Measurements from ENCODE around the gene SELPLG.

Gene SELPLG

DNA sequence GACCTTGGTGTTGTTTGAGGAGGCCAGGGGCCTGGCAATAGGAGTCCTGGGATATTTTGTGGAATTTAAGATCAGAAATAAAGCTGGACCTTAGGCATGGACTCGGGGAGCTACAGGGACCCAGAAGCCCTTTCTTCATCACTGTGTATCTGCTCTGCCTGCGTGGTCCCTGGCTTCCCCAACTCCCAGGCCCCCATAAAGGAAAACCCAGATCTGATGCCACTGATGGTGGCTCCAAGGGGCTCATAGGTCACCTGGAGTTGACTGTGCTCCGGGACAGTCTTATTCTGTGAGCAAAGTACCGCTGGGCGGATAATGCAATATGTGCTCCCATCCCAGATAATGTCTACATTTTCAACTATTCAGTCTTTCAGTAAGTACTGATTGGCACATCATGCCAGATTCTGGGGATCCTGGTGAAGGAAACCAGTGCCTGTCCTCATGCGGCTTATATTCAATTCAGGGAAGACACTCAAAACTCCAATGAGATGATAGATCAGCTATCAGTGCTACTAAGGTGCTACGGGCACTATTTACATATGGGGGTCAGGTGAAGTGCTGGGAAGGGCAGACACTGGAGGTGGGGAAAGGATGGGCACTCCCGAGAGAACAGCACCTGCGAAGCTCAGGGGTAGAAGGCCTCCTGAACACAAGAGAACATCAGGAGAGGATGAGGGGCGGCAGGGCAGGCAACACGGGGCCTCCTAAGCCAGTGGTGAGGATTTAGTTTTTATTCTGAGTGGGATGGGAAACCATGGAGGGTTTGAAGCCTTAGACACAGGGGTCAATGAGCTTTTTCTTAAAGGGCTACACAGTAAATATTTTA, 5.5 kb upstream of the SELPLG start:
- no peak overlapping the region for H3K4me3 ChIP-seq (ENCODE audit: low read depth, low read length)
- no peak for DNase-seq (ENCODE audit: low read depth)
- in situ Hi-C loops (cut with HindIII; ENCODE audit: low sequenced_read_pairs) = no loop called here
- TF ChIP-seq CTCF (IDR thresholded peaks at IDR 0.05; ENCODE audit: low read depth, low read length, missing control alignments) = no peak

DNA sequence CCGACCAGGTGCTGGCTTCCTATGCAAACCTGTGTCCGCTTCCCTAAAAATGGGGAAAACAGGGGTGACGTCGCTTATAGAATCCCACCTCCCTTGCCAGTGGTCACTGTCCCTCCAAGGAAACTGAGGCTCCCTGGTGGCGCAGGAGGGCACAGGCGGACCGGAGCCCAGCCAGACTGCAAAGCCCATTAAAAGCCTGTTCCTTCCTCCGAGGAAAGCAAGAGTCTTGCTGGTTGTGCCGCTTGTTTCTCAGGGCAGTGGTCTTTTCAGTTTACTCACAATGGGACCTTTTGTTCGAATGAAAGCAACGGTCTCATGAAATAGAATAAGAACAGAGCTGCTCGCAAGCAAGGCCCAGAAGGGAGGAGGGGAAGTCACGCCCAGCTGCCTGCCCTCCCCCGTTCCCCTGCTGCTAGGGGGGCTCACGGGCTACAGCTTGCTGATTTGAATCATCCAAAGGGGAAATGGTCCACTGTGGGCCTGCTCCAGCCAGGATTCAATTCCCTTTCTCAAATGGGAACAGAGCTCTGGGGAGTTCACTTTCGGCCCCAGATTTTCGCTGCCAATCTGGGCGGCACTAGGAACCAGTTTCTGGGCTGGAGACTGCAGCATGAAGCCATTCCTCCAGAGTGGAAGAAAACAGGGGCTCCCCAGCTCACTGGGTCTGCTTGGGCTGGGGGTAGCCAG, 4.6 kb upstream of the SELPLG start:
- in situ Hi-C loops (cut with HindIII; ENCODE audit: low sequenced_read_pairs) = no loop called here
- no peak for DNase-seq (ENCODE audit: low read depth)
- no peak overlapping the region for H3K4me3 ChIP-seq (ENCODE audit: low read depth, low read length)
- TF ChIP-seq CTCF (IDR thresholded peaks at IDR 0.05; ENCODE audit: low read depth, low read length, missing control alignments) = no peak

DNA sequence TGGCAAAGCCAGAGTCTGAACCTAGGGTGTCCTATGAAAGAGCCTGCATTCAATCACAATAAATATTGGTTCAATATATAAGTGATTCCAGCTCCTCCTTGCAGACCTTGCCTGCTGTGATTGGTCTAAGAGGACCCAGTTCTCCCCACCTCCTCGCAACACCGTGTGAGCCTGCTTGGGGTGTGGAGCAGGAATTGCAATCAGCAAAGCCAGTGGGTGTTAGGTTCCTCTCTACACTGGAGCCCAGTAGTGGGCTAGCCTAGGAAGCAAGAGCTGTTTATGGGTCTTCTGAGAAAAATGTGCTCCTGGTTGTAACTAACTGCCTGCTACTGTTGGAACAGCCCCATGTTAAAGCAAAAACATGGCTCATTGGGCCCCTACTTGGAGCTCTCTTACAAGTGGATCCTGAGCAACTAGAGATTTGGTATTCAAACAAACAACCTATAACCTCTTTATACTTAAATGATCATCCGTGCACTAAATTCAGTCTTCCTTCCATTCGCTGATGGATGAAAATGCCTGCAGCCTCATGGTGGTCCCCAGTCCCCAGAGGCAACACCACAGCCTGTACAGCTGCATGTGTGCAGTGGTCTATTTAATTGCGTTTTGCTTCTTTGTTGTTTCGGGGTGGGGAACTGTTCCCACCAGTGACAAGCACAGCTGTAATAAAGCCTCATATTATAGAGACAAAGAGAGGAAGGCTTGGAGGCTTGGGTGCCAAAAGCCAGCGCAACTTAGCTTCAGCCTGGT, 3.7 kb upstream of the SELPLG start:
- no peak for DNase-seq (ENCODE audit: low read depth)
- H3K4me3 ChIP-seq (ENCODE audit: low read depth, low read length) = no peak overlapping the region
- no peak for TF ChIP-seq CTCF (IDR thresholded peaks at IDR 0.05; ENCODE audit: low read depth, low read length, missing control alignments)
- in situ Hi-C loops (cut with HindIII; ENCODE audit: low sequenced_read_pairs) = no loop called here

DNA sequence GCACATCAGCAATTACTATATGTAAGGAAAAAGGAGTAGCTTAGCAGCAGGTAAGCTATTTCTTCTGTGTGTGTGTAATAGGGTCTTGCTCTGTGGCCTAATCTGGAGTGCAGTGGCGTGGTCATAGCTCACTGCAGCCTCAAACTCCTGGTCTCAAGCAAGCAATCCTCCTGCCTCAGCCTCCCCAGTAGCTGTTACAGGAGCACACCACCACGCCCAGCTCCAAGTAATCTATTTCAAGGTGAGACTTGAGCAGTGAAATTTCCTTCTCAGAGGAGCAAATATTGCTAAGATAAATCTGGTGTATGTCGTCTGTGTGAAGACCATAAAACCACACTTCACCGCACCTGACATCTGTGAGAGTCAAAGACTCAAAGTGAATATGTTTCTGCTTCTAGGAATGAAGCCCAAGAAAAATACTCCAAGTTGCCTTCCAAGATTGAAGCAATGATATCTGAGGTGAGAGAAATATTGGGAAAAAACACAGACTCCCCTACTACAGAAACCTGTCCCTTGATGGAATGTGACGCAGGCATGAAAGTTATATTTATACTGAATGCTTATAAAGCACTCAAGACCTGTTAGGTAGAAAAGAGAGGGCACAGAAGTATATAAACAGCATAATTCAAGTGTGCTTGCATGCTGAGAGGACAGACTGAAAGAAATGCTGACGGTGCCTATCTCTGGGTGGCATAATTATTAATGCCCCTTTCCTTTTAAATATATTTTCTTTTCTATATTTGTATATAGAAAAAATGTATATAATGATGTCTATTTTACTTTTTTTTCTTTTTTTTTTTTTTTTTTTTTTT, 2.5 kb upstream of the SELPLG start:
- no peak overlapping the region for H3K4me3 ChIP-seq (ENCODE audit: low read depth, low read length)
- in situ Hi-C loops (cut with HindIII; ENCODE audit: low sequenced_read_pairs) = no loop called here
- DNase-seq (ENCODE audit: low read depth) = no peak
- TF ChIP-seq CTCF (IDR thresholded peaks at IDR 0.05; ENCODE audit: low read depth, low read length, missing control alignments) = no peak

- no peak overlapping the region for H3K4me3 ChIP-seq (ENCODE audit: low read depth, low read length)
- TF ChIP-seq CTCF (IDR thresholded peaks at IDR 0.05; ENCODE audit: low read depth, low read length, missing control alignments) = no peak
- no peak for DNase-seq (ENCODE audit: low read depth)
- in situ Hi-C loops (cut with HindIII; ENCODE audit: low sequenced_read_pairs) = no loop called here
Measured at GRCh38 chr12:108635201-108635996, 1.7 kb upstream of the SELPLG start.
